HEK293 (cell line): ENCODE measurements around the gene QARS1.
A peak's percentile ranks its signal among the peaks of the same experiment; 100 is the strongest.

Experiments
- HIC1 ChIP-seq: fragments of 450-650 bp; formaldehyde crosslinking; IDR thresholded peaks from 2 replicates; pipeline ENCODE4 v1.5.1; 2016; ENCODE audit warnings: missing biosample characterization, missing genetic modification characterization
- MEIS1 ChIP-seq: sonication (generic); formaldehyde crosslinking; IDR thresholded peaks from 2 replicates; pipeline ENCODE4 v1.8.1; 2022; ENCODE audit warnings: missing genetic modification reagents, mild to moderate bottlenecking, borderline replicate concordance
- OVOL3 ChIP-seq: fragments of 450-650 bp; formaldehyde crosslinking; IDR thresholded peaks from 2 replicates; pipeline ENCODE4 v1.5.1; 2016; ENCODE audit warnings: missing biosample characterization, missing genetic modification characterization
- PRDM6 ChIP-seq: fragments of 450-650 bp; formaldehyde crosslinking; IDR thresholded peaks from 2 replicates; pipeline ENCODE4 v1.5.1; 2017; ENCODE audit warnings: missing biosample characterization, missing genetic modification characterization
- SP2 ChIP-seq: fragments of 450-650 bp; formaldehyde crosslinking; IDR thresholded peaks from 2 replicates; pipeline ENCODE4 v1.5.1; 2016; ENCODE audit warnings: missing biosample characterization, missing genetic modification characterization
- YY2 ChIP-seq: fragments of 450-650 bp; formaldehyde crosslinking; IDR thresholded peaks from 2 replicates; pipeline ENCODE4 v1.5.1; 2016; ENCODE audit warnings: missing biosample characterization, missing genetic modification characterization
- ZBTB1 ChIP-seq: fragments of 450-650 bp; formaldehyde crosslinking; IDR thresholded peaks from 2 replicates; pipeline ENCODE4 v1.5.1; 2016; ENCODE audit warnings: missing biosample characterization, missing genetic modification characterization
- ZBTB6 ChIP-seq: fragments of 450-650 bp; formaldehyde crosslinking; IDR thresholded peaks from 2 replicates; pipeline ENCODE4 v1.5.1; 2017; ENCODE audit warnings: missing biosample characterization, missing genetic modification characterization
- ZEB2 ChIP-seq: fragments of 450-650 bp; formaldehyde crosslinking; IDR thresholded peaks from 2 replicates; pipeline ENCODE4 v1.5.1; 2016; ENCODE audit warnings: missing biosample characterization, missing genetic modification characterization
- ZNF10 ChIP-seq: fragments of 450-650 bp; formaldehyde crosslinking; IDR thresholded peaks from 2 replicates; pipeline ENCODE4 v1.5.1; 2017; ENCODE audit warnings: missing biosample characterization, missing genetic modification characterization
- ZNF138 ChIP-seq: fragments of 450-650 bp; formaldehyde crosslinking; IDR thresholded peaks from 2 replicates; pipeline ENCODE4 v1.5.1; 2016; ENCODE audit warnings: missing biosample characterization, missing genetic modification characterization, borderline replicate concordance
- ZNF175 ChIP-seq: fragments of 450-650 bp; formaldehyde crosslinking; IDR thresholded peaks from 2 replicates; pipeline ENCODE4 v1.5.1; 2016; ENCODE audit warnings: missing biosample characterization, missing genetic modification characterization
- ZNF19 ChIP-seq: fragments of 450-650 bp; formaldehyde crosslinking; IDR thresholded peaks from 2 replicates; pipeline ENCODE4; 2016; ENCODE audit warnings: missing biosample characterization, missing genetic modification characterization, low read depth
- ZNF37A ChIP-seq: fragments of 450-650 bp; IDR thresholded peaks from 2 replicates; pipeline ENCODE4 v1.5.1; 2018; ENCODE audit warnings: missing biosample characterization, missing genetic modification characterization
- ZNF404 ChIP-seq: fragments of 450-650 bp; formaldehyde crosslinking; IDR thresholded peaks from 2 replicates; pipeline ENCODE4 v1.5.1; 2017; ENCODE audit warnings: missing biosample characterization, missing genetic modification characterization
- ZNF426 ChIP-seq: fragments of 450-650 bp; formaldehyde crosslinking; IDR thresholded peaks from 2 replicates; pipeline ENCODE4 v1.5.1; 2017; ENCODE audit warnings: missing biosample characterization, missing genetic modification characterization, mild to moderate bottlenecking, inconsistent platforms, moderate library complexity
- ZNF510 ChIP-seq: fragments of 450-650 bp; formaldehyde crosslinking; IDR thresholded peaks from 2 replicates; pipeline ENCODE4 v1.5.1; 2018; ENCODE audit warnings: mild to moderate bottlenecking, missing genetic modification characterization, missing biosample characterization; ENCODE audit not compliant: insufficient replicate concordance
- ZNF529 ChIP-seq: fragments of 450-650 bp; formaldehyde crosslinking; IDR thresholded peaks from 2 replicates; pipeline ENCODE4 v1.5.1; 2017; ENCODE audit warnings: missing genetic modification characterization, missing biosample characterization; ENCODE audit not compliant: insufficient replicate concordance
- ZNF561 ChIP-seq: fragments of 450-650 bp; IDR thresholded peaks from 2 replicates; pipeline ENCODE4 v1.5.1; 2018; ENCODE audit warnings: missing biosample characterization, missing genetic modification characterization, borderline replicate concordance
- ZNF585B ChIP-seq: fragments of 450-650 bp; formaldehyde crosslinking; IDR thresholded peaks from 2 replicates; pipeline ENCODE4 v1.5.1; 2016; ENCODE audit warnings: missing biosample characterization, missing genetic modification characterization
- ZNF596 ChIP-seq: fragments of 450-650 bp; IDR thresholded peaks from 2 replicates; pipeline ENCODE4 v1.5.0; 2018; ENCODE audit warnings: missing biosample characterization, mild to moderate bottlenecking, missing genetic modification characterization, moderate library complexity
- ZNF600 ChIP-seq: fragments of 450-650 bp; formaldehyde crosslinking; IDR thresholded peaks from 2 replicates; pipeline ENCODE4 v1.5.1; 2016; ENCODE audit warnings: missing biosample characterization, missing genetic modification characterization
- ZNF623 ChIP-seq: fragments of 450-650 bp; formaldehyde crosslinking; IDR thresholded peaks from 2 replicates; pipeline ENCODE4 v1.5.1; 2016; ENCODE audit warnings: missing biosample characterization, missing genetic modification characterization
- ZNF645 ChIP-seq: fragments of 450-650 bp; formaldehyde crosslinking; IDR thresholded peaks from 2 replicates; pipeline ENCODE4; 2016; ENCODE audit warnings: missing biosample characterization, missing genetic modification characterization
- ZNF785 ChIP-seq: fragments of 450-650 bp; formaldehyde crosslinking; IDR thresholded peaks from 2 replicates; pipeline ENCODE4 v1.5.1; 2016; ENCODE audit warnings: missing biosample characterization, missing genetic modification characterization
- ZNF837 ChIP-seq: fragments of 450-650 bp; formaldehyde crosslinking; IDR thresholded peaks from 2 replicates; pipeline ENCODE4 v1.5.1; 2016; ENCODE audit warnings: missing biosample characterization, missing genetic modification characterization
- TF ChIP-seq, protein P1 (sequence below): fragments of 450-650 bp; IDR thresholded peaks from 2 replicates; pipeline ENCODE4 v1.5.1; 2018; ENCODE audit warnings: missing biosample characterization, mild to moderate bottlenecking, missing genetic modification characterization
- TF ChIP-seq, protein P2 (sequence below): fragments of 450-650 bp; formaldehyde crosslinking; IDR thresholded peaks from 2 replicates; pipeline ENCODE4 v1.5.0; 2017; ENCODE audit warnings: missing biosample characterization, missing genetic modification characterization, borderline replicate concordance

The QARS1 gene

GRCh38 chr3:49132437-49133225, 28.1 kb upstream of the QARS1 start, which contains the start of gene LAMB2 (continued):
- no peak for TF ChIP-seq ZBTB6 (tag by site-specific recombination)
- no peak for TF ChIP-seq YY2 (tag by site-specific recombination)
- no peak for TF ChIP-seq OVOL3 (tag by site-specific recombination)
- TF ChIP-seq ZNF600 (tag by site-specific recombination), result no peak
- no peak for TF ChIP-seq ZBTB1 (tag by site-specific recombination)
- no peak for TF ChIP-seq ZNF138
- TF ChIP-seq ZNF623, result no peak
- TF ChIP-seq ZNF645 (tag by site-specific recombination), result no peak
- no peak for TF ChIP-seq ZNF175 (tag by site-specific recombination)
- TF ChIP-seq, protein P1, sequence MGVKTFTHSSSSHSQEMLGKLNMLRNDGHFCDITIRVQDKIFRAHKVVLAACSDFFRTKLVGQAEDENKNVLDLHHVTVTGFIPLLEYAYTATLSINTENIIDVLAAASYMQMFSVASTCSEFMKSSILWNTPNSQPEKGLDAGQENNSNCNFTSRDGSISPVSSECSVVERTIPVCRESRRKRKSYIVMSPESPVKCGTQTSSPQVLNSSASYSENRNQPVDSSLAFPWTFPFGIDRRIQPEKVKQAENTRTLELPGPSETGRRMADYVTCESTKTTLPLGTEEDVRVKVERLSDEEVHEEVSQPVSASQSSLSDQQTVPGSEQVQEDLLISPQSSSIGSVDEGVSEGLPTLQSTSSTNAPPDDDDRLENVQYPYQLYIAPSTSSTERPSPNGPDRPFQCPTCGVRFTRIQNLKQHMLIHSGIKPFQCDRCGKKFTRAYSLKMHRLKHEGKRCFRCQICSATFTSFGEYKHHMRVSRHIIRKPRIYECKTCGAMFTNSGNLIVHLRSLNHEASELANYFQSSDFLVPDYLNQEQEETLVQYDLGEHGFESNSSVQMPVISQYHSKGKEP (tag by site-specific recombination), result no peak
- TF ChIP-seq ZNF561 (tag by site-specific recombination), result no peak
- 0 out of 2 replicates have a peak, but pooled peaks have one; percentile 28 for TF ChIP-seq HIC1 (tag by site-specific recombination)
- TF ChIP-seq ZNF529 (tag by site-specific recombination), result no peak
- no peak for TF ChIP-seq ZNF426 (tag by site-specific recombination)
- no peak for TF ChIP-seq PRDM6
- no peak for TF ChIP-seq ZNF785 (tag by site-specific recombination)
- no peak; the same call in 1 of the 2 replicates for TF ChIP-seq SP2 (tag by site-specific recombination)
- TF ChIP-seq ZNF37A (tag by site-specific recombination), result no peak
- no peak for TF ChIP-seq ZNF404
- TF ChIP-seq ZNF19, result no peak
- TF ChIP-seq MEIS1, result no peak
- no peak for TF ChIP-seq ZNF10 (tag by site-specific recombination)
- no peak for TF ChIP-seq ZNF585B (tag by site-specific recombination)
- TF ChIP-seq, protein P2, sequence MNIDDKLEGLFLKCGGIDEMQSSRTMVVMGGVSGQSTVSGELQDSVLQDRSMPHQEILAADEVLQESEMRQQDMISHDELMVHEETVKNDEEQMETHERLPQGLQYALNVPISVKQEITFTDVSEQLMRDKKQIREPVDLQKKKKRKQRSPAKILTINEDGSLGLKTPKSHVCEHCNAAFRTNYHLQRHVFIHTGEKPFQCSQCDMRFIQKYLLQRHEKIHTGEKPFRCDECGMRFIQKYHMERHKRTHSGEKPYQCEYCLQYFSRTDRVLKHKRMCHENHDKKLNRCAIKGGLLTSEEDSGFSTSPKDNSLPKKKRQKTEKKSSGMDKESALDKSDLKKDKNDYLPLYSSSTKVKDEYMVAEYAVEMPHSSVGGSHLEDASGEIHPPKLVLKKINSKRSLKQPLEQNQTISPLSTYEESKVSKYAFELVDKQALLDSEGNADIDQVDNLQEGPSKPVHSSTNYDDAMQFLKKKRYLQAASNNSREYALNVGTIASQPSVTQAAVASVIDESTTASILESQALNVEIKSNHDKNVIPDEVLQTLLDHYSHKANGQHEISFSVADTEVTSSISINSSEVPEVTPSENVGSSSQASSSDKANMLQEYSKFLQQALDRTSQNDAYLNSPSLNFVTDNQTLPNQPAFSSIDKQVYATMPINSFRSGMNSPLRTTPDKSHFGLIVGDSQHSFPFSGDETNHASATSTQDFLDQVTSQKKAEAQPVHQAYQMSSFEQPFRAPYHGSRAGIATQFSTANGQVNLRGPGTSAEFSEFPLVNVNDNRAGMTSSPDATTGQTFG (tag by site-specific recombination), result no peak
- TF ChIP-seq ZNF596 (tag by site-specific recombination), result no peak
- no peak for TF ChIP-seq ZNF510 (tag by site-specific recombination)
- TF ChIP-seq ZNF837, result no peak
- no peak for TF ChIP-seq ZEB2 (tag by site-specific recombination)
